ENCODE data around the gene HSD17B3.

Gene HSD17B3

GRCh38 chr9:96342571-96343245 is 40.7 kb upstream of the HSD17B3 start:
- peak in 1 of 2 donors; percentile 53 for DNase-seq (ENCODE audit: low read depth in 2 of 2)
- no peak overlapping the region for H3K4me3 ChIP-seq (replicated peaks in 1 of 2; ENCODE audit: low read depth in 2 of 2, low read length in 2 of 2)
- no peak for TF ChIP-seq CTCF (IDR thresholded peaks at IDR 0.05; ENCODE audit: low read depth, low read length)

- no peak for DNase-seq (ENCODE audit: low read depth in 2 of 2)
- H3K4me3 ChIP-seq (replicated peaks in 1 of 2; ENCODE audit: low read depth in 2 of 2, low read length in 2 of 2) = no peak overlapping the region
- no peak for TF ChIP-seq CTCF (IDR thresholded peaks at IDR 0.05; ENCODE audit: low read depth, low read length)
Observed at GRCh38 chr9:96340707-96341106, 38.7 kb upstream of the HSD17B3 start.

GRCh38 chr9:96338299-96338698 is 36.3 kb upstream of the HSD17B3 start:
- no peak for TF ChIP-seq CTCF (IDR thresholded peaks at IDR 0.05; ENCODE audit: low read depth, low read length)

GRCh38 chr9:96333958-96334357 is 32.0 kb upstream of the HSD17B3 start:
- no peak for DNase-seq (ENCODE audit: low read depth in 2 of 2)
- no peak overlapping the region for H3K4me3 ChIP-seq (replicated peaks in 1 of 2; ENCODE audit: low read depth in 2 of 2, low read length in 2 of 2)
- TF ChIP-seq CTCF (IDR thresholded peaks at IDR 0.05; ENCODE audit: low read depth, low read length) = no peak

More at GRCh38 chr9:96338299-96338698, 36.3 kb upstream of the HSD17B3 start:
- H3K4me3 ChIP-seq (replicated peaks in 1 of 2; ENCODE audit: low read depth in 2 of 2, low read length in 2 of 2) = no peak overlapping the region
- no peak for DNase-seq (ENCODE audit: low read depth in 2 of 2)

GRCh38 chr9:96331236-96331947 is 29.4 kb upstream of the HSD17B3 start:
- DNase-seq (ENCODE audit: low read depth in 2 of 2) = peak; percentile 21 to 42
- TF ChIP-seq CTCF (IDR thresholded peaks at IDR 0.05; ENCODE audit: low read depth, low read length) = no peak

GRCh38 chr9:96327694-96328352 is 25.8 kb upstream of the HSD17B3 start:
- DNase-seq (ENCODE audit: low read depth in 2 of 2) = peak; percentile 72 to 79
- TF ChIP-seq CTCF (IDR thresholded peaks at IDR 0.05; ENCODE audit: low read depth, low read length) = peak; percentile 83
- H3K4me3 ChIP-seq (replicated peaks in 1 of 2; ENCODE audit: low read depth in 2 of 2, low read length in 2 of 2) = no peak overlapping the region

More at GRCh38 chr9:96331236-96331947, 29.4 kb upstream of the HSD17B3 start:
- H3K4me3 ChIP-seq (replicated peaks in 1 of 2; ENCODE audit: low read depth in 2 of 2, low read length in 2 of 2) = no peak overlapping the region

All from cardiac fibroblast (primary cell).